GM12878 (cell line): Measurements from ENCODE around the gene MAN1A1. TPM values are rescaled to one million over a fixed set of nuclear protein-coding genes. Genes with fewer than 3 reads are reported as not detected.

Experiments used
- ATAC-seq: fragments of 200-7000 bp; cut with Tn5 transposase; 3 replicates; pipeline ENCODE4 v1.9.1; 2020; ENCODE audit warnings: mild to moderate bottlenecking, moderate library complexity
- BruUV-seq: library from RNA; stranded (reverse); fragments of 400-500 nt; replicated peaks from 2 replicates; lab custom pipeline; 2021; lab: Mats Ljungman, UMichigan
- CTCF ChIA-PET: fragments of 300-600 bp; sonication (Branson Sonifier 250); formaldehyde crosslinking; extraction: SDS; loops from one replicate; lab custom pipeline; 2021; ENCODE audit warnings: inconsistent platforms; lab: Yijun Ruan, JAX
- POLR2A ChIA-PET: fragments of 350-600 bp; formaldehyde crosslinking; extraction: SDS; loops from one replicate; lab custom pipeline; 2021; ENCODE audit warnings: inconsistent platforms; lab: Charles Lee
- RAD21 ChIA-PET: fragments of 300-600 bp; sonication (Branson Sonifier 250); formaldehyde crosslinking; loops from one replicate; lab custom pipeline; 2023; ENCODE audit warnings: antibody characterized with exemption; ENCODE audit not compliant: unreplicated experiment; lab: Charles Lee
- SMC1A ChIA-PET: fragments of 300-600 bp; sonication (Branson Sonifier 250); formaldehyde crosslinking; loops from one replicate; lab custom pipeline; 2023; ENCODE audit not compliant: unreplicated experiment, uncharacterized antibody; lab: Charles Lee
- DNase-seq: peaks from one replicate; pipeline ENCODE4 v3.0.0-alpha.2; 2011; ENCODE audit warnings: low read depth, low spot score
- FAIRE-seq: peaks from 3 replicates; lab custom pipeline; 2011; peaks lifted over from hg19 to GRCh38; lab: Jason Lieb, UNC
- H2AFZ ChIP-seq: 2 replicates; pipeline ENCODE4 v1.6.0; 2011; ENCODE audit warnings: low read depth, low read length, control low read depth; ENCODE audit not compliant: control insufficient read depth
- H3K27ac ChIP-seq: 2 replicates; pipeline ENCODE4 v1.5.1; 2011; ENCODE audit warnings: control low read depth; ENCODE audit not compliant: control insufficient read depth, insufficient read depth
- H3K27me3 ChIP-seq, 2 experiments: replicated peaks in 1 of 2; 2 replicates each; pipeline versions ENCODE4 v1.6.0 to v1.6.1; 2011; ENCODE audit warnings: low read length in 1 of 2; ENCODE audit not compliant: control insufficient read depth in 2 of 2, insufficient read depth in 2 of 2
- H3K36me3 ChIP-seq, 2 experiments: 2 replicates each; pipeline ENCODE4 v1.5.1; 2011; ENCODE audit warnings: low read length in 1 of 2; ENCODE audit not compliant: control insufficient read depth in 2 of 2, insufficient read depth in 2 of 2
- H3K4me1 ChIP-seq: 2 replicates; pipeline ENCODE4 v1.6.1; 2011; ENCODE audit warnings: mild to moderate bottlenecking, low read length, moderate library complexity, mixed read lengths; ENCODE audit not compliant: control insufficient read depth, insufficient read depth
- H3K4me2 ChIP-seq: 2 replicates; pipeline ENCODE4 v1.6.0; 2011; ENCODE audit warnings: control low read depth; ENCODE audit not compliant: control insufficient read depth, insufficient read depth
- H3K4me3 ChIP-seq: fragments of 200-600 bp; sonication (generic); 2 replicates; pipeline ENCODE4 v1.5.1; 2016
- H3K79me2 ChIP-seq: 2 replicates; pipeline ENCODE4 v1.6.0; 2011; ENCODE audit warnings: low read length; ENCODE audit not compliant: control insufficient read depth, insufficient read depth
- H3K9ac ChIP-seq: 2 replicates; pipeline ENCODE4 v1.8.0; 2011; ENCODE audit warnings: low read length, control low read depth, mixed read lengths; ENCODE audit not compliant: control insufficient read depth, insufficient read depth
- H3K9me3 ChIP-seq: replicated peaks from 3 replicates; pipeline ENCODE4 v1.5.1; 2011; ENCODE audit warnings: mild to moderate bottlenecking, low read length; ENCODE audit not compliant: control insufficient read depth, insufficient read depth
- H4K20me1 ChIP-seq: 2 replicates; pipeline ENCODE4 v1.6.0; 2011; ENCODE audit not compliant: control insufficient read depth, insufficient read depth
- EZH2 ChIP-seq: IDR thresholded peaks from 2 replicates; pipeline ENCODE4 v1.6.1; 2012; ENCODE audit warnings: low read depth, mild to moderate bottlenecking, control low read depth, inconsistent platforms, low read length, borderline replicate concordance; ENCODE audit not compliant: control insufficient read depth
- MEF2B ChIP-seq: fragments of 450-650 bp; IDR thresholded peaks from 2 replicates; pipeline ENCODE4 v1.6.1; 2018; ENCODE audit warnings: mild to moderate bottlenecking, moderate library complexity; ENCODE audit not compliant: partially characterized antibody, poor library complexity, severe bottlenecking
- SPI1 ChIP-seq: IDR thresholded peaks from 2 replicates; pipeline ENCODE4 v1.6.1; 2011; ENCODE audit warnings: low read depth, mild to moderate bottlenecking, low read length, moderate library complexity, borderline replicate concordance; ENCODE audit not compliant: insufficient read depth
- ZNF24 ChIP-seq: fragments of 450-650 bp; IDR thresholded peaks from 2 replicates; pipeline ENCODE4 v1.6.1; 2017; ENCODE audit warnings: antibody characterized with exemption, mild to moderate bottlenecking
- WGBS: methylation state at CpG from one replicate; pipeline ENCODE4 v1.1.6; 2016; ENCODE audit warnings: low lambda C conversion rate; ENCODE audit not compliant: insufficient replicate concordance, insufficient coverage; ENCODE audit errors: missing lambda C conversion rate; 5-methylcytosine and 5-hydroxymethylcytosine counted together
- in situ Hi-C: fragments of 300-500 bp; cut with MboI; formaldehyde crosslinking; loops from 9 replicates; pipeline ENCODE4 v1.14.3; 2018; ENCODE audit warnings: mixed read lengths
- intact Hi-C: fragments of 100-400 bp; cut with micrococcal nuclease; formaldehyde crosslinking; loops from one replicate; pipeline ENCODE4 v1.14.2; 2022; ENCODE audit not compliant: unreplicated experiment
- polyA plus RNA-seq, 11 experiments: library from polyadenylated mRNA; depleted of rRNA in 4 of 11; unstranded in 6 of 11; stranded (reverse) in 5 of 11; fragments of >200 nt; fragmentation: Nextera tagmentation in 4 of 11; fragmentation: Illumina TruSeq in 1 of 11; extraction: Ambion mirVana in 4 of 11; extraction: Trizol in 1 of 11; gene quantifications; 1 replicate in 1 of 11; 2 replicates in 10 of 11; pipeline versions ENCODE4 v1.2.1 to v1.2.3, GENCODE V29; 2011 to 2016; ENCODE audit warnings: inconsistent platforms in 2 of 11, missing spikeins in 2 of 11, low read depth in 1 of 11
- total RNA-seq, 4 experiments: library from RNA; depleted of rRNA in 3 of 4; stranded (reverse); fragments of >200 nt in 3 of 4; fragmentation: Illumina TruSeq in 1 of 4; extraction: Trizol in 1 of 4; gene quantifications; 2 replicates each; pipeline versions ENCODE4 v1.2.1 to v1.2.3, GENCODE V29; 2013 to 2021

The MAN1A1 gene
- total and polyA plus RNA-seq, 10 of the 15 experiments (the other 5 are each of a cell fraction or from before 2014, with no cell fraction given): 5.4 to 28.1 (median 19.5) TPM

- no peaks in the 10 kb centered on the region for H4K20me1 ChIP-seq
- in situ Hi-C loops: loop anchor here (5.0 to 10.0 kb wide), 2 partner anchors 189 to 634 kb away; no protein-coding TSS in a partner anchor
- no peaks in the 10 kb centered on the region for H3K9me3 ChIP-seq
- intact Hi-C loops: loop anchor here (10.0 kb wide), 1 partner anchor 446 kb away; the partner anchor contains the start of gene ASF1A
- TF ChIP-seq ZNF24: 0 out of 2 replicates have a peak, but pooled peaks have one; percentile 60
- peak; percentile 34; the same call in 1 of the 2 replicates for TF ChIP-seq SPI1
- TF ChIP-seq EZH2: no peak
- TF ChIP-seq MEF2B: peak; percentile 35
- TF ChIP-seq, all 136 proteins: peak for 3
- Histone ChIP-seq H3K4me1 (peaks cover 10% of the 10 kb centered on the region), H2AFZ (peak overlapping the region; percentile 19), H3K27me3 (no peaks in the 10 kb centered on the region), H3K9ac (no peak overlapping the region), H3K36me3 (no peaks in the 10 kb centered on the region; a peak in 1 of 4 replicates), H3K4me3 (0 out of 2 replicates have a peak overlapping the region, but pooled peaks have one; percentile 14), H3K4me2 (peak overlapping the region; percentile 56), H3K27ac (peak overlapping the region; percentile 10; the same call in 1 of the 2 replicates), H3K79me2 (peaks cover 13% of the 10 kb centered on the region)
- peak; percentile 61 for FAIRE-seq
- WGBS: 44% methylated on average over 8 of the region's 8 CpGs
- ChIA-PET SMC1A (interaction anchor here (0.6 to 18.1 kb wide), 22 partner anchors 6 to 212 kb away, joined by 3 to 359 read pairs (median 4); no protein-coding TSS in a partner anchor), CTCF (interaction anchor here (0.7 to 8.4 kb wide), 12 partner anchors 6 to 379 kb away, joined by 3 to 144 read pairs (median 5); no protein-coding TSS in a partner anchor), POLR2A (interaction anchor here (0.7 to 5.2 kb wide), 6 partner anchors 10 to 358 kb away, joined by 3 to 60 read pairs (median 6); no protein-coding TSS in a partner anchor), RAD21 (interaction anchor here (0.8 to 18.1 kb wide), 8 partner anchors 10 to 208 kb away, joined by 3 to 414 read pairs (median 10); no protein-coding TSS in a partner anchor)
- no TSS peak for BruUV-seq
- peak; percentile 8 for ATAC-seq
- no peak for DNase-seq
These were observed 8.6 kb downstream of the MAN1A1 start for GRCh38 chr6:119340796-119341487.
